ENCODE measurements around the gene LMBRD2.

GRCh38 chr5:36089989-36090388 lies 61.7 kb downstream of the LMBRD2 start:
- TF ChIP-seq CTCF (IDR thresholded peaks at IDR 0.05) (no peak), EZH2 (IDR thresholded peaks at IDR 0.05; ENCODE audit: borderline replicate concordance, insufficient read depth, low read depth, low read length, poor library complexity, severe bottlenecking) (no peak)

Measured in B cell (primary cell).